ENCODE measurements around the gene ERGIC3. TPM values are rescaled to one million over a fixed set of nuclear protein-coding genes. Genes with fewer than 3 reads are reported as not detected.

The ERGIC3 gene
- total and polyA plus RNA-seq, 2 of the 13 experiments (the other 11 are each of a cell fraction or from before 2014, with no cell fraction given): 407 to 670 TPM

- peak; percentile 64; the same call in 1 of the 2 replicates for TF ChIP-seq ZHX1 (CRISPR knock-in tag; IDR thresholded peaks at IDR 0.05; ENCODE audit: low read depth)
- peak; percentile 92 for TF ChIP-seq ZNF687 (CRISPR knock-in tag; IDR thresholded peaks at IDR 0.05)
- TF ChIP-seq POLR2G (IDR thresholded peaks at IDR 0.05; ENCODE audit: low read depth, low read length): no peak
- TF ChIP-seq NFIC (IDR thresholded peaks at IDR 0.05; ENCODE audit: low read length): no peak
- no peak for TF ChIP-seq ZEB1 (IDR thresholded peaks at IDR 0.05; ENCODE audit: insufficient replicate concordance, low read depth)
- TF ChIP-seq, protein P1, sequence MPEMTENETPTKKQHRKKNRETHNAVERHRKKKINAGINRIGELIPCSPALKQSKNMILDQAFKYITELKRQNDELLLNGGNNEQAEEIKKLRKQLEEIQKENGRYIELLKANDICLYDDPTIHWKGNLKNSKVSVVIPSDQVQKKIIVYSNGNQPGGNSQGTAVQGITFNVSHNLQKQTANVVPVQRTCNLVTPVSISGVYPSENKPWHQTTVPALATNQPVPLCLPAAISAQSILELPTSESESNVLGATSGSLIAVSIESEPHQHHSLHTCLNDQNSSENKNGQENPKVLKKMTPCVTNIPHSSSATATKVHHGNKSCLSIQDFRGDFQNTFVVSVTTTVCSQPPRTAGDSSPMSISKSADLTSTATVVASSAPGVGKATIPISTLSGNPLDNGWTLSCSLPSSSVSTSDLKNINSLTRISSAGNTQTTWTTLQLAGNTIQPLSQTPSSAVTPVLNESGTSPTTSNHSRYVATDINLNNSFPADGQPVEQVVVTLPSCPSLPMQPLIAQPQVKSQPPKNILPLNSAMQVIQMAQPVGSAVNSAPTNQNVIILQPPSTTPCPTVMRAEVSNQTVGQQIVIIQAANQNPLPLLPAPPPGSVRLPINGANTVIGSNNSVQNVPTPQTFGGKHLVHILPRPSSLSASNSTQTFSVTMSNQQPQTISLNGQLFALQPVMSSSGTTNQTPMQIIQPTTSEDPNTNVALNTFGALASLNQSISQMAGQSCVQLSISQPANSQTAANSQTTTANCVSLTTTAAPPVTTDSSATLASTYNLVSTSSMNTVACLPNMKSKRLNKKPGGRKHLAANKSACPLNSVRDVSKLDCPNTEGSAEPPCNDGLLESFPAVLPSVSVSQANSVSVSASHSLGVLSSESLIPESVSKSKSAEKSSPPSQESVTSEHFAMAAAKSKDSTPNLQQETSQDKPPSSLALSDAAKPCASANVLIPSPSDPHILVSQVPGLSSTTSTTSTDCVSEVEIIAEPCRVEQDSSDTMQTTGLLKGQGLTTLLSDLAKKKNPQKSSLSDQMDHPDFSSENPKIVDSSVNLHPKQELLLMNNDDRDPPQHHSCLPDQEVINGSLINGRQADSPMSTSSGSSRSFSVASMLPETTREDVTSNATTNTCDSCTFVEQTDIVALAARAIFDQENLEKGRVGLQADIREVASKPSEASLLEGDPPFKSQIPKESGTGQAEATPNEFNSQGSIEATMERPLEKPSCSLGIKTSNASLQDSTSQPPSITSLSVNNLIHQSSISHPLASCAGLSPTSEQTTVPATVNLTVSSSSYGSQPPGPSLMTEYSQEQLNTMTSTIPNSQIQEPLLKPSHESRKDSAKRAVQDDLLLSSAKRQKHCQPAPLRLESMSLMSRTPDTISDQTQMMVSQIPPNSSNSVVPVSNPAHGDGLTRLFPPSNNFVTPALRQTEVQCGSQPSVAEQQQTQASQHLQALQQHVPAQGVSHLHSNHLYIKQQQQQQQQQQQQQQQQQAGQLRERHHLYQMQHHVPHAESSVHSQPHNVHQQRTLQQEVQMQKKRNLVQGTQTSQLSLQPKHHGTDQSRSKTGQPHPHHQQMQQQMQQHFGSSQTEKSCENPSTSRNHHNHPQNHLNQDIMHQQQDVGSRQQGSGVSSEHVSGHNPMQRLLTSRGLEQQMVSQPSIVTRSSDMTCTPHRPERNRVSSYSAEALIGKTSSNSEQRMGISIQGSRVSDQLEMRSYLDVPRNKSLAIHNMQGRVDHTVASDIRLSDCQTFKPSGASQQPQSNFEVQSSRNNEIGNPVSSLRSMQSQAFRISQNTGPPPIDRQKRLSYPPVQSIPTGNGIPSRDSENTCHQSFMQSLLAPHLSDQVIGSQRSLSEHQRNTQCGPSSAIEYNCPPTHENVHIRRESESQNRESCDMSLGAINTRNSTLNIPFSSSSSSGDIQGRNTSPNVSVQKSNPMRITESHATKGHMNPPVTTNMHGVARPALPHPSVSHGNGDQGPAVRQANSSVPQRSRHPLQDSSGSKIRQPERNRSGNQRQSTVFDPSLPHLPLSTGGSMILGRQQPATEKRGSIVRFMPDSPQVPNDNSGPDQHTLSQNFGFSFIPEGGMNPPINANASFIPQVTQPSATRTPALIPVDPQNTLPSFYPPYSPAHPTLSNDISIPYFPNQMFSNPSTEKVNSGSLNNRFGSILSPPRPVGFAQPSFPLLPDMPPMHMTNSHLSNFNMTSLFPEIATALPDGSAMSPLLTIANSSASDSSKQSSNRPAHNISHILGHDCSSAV (CRISPR knock-in tag; IDR thresholded peaks at IDR 0.05; ENCODE audit: borderline replicate concordance): no peak
- TF ChIP-seq MZF1 (CRISPR knock-in tag; IDR thresholded peaks at IDR 0.05; ENCODE audit: borderline replicate concordance): no peak
Observed at GRCh38 chr20:35600993-35601973, 59.4 kb downstream of the ERGIC3 start (continued).
